AG09319 (cell line): ENCODE results near the gene PAXX.

Source experiments
- DNase-seq: peaks from one replicate; pipeline ENCODE4 v3.0.0-alpha.2; 2010; ENCODE audit warnings: low read depth; ENCODE audit errors: extremely low read depth
- TF ChIP-seq, protein P1 (sequence below): IDR thresholded peaks from 2 replicates; pipeline ENCODE4 v1.5.1; 2011; ENCODE audit warnings: low read depth, mild to moderate bottlenecking, inconsistent platforms, low read length, moderate library complexity

Gene PAXX

GRCh38 chr9:137034709-137035506 is 42.7 kb downstream of the PAXX start:
- TF ChIP-seq, protein P1, sequence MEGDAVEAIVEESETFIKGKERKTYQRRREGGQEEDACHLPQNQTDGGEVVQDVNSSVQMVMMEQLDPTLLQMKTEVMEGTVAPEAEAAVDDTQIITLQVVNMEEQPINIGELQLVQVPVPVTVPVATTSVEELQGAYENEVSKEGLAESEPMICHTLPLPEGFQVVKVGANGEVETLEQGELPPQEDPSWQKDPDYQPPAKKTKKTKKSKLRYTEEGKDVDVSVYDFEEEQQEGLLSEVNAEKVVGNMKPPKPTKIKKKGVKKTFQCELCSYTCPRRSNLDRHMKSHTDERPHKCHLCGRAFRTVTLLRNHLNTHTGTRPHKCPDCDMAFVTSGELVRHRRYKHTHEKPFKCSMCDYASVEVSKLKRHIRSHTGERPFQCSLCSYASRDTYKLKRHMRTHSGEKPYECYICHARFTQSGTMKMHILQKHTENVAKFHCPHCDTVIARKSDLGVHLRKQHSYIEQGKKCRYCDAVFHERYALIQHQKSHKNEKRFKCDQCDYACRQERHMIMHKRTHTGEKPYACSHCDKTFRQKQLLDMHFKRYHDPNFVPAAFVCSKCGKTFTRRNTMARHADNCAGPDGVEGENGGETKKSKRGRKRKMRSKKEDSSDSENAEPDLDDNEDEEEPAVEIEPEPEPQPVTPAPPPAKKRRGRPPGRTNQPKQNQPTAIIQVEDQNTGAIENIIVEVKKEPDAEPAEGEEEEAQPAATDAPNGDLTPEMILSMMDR, result peak; percentile 91
- DNase-seq, result peak; percentile 54

GRCh38 chr9:137035507-137035834 is 43.2 kb downstream of the PAXX start:
- no peak for DNase-seq
- TF ChIP-seq, protein P1, result no peak

DNA sequence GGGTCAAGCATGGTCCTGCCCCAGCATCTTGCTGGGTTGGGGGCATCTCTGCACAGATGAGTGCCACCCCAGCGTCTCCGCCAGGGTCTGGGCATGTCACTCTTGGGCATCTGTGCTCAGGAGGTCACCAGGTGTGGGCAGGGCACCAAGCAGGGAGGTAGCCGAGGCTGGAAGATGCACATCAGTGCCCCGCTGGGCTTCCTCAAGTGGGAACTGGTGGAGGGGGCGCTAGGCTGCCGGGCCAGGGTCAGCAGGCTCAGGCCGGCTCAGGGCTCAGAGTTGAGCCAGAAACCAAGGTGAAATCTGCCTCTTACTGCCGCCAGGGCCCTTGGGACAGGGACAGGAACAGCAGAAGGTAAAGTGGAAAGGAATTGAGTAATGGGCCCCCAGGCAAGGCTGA is 43.7 kb downstream of the PAXX start:
- DNase-seq, result no peak
- TF ChIP-seq, protein P1, result no peak

- TF ChIP-seq, protein P1, result no peak
- no peak for DNase-seq
These were observed 44.8 kb downstream of the PAXX start for GRCh38 chr9:137037035-137037434.

GRCh38 chr9:137037483-137037882 is 45.3 kb downstream of the PAXX start:
- TF ChIP-seq, protein P1, result no peak
- DNase-seq, result no peak

GRCh38 chr9:137038916-137039315 is 46.7 kb downstream of the PAXX start:
- DNase-seq, result no peak
- TF ChIP-seq, protein P1, result no peak

- DNase-seq, result no peak
- TF ChIP-seq, protein P1, result no peak
These were observed 47.6 kb downstream of the PAXX start for GRCh38 chr9:137039611-137040366.
